Stimulated activated CD4-positive, alpha-beta T cell treated with anti-CD3 and anti-CD28 coated beads, Interleukin-1b, Interleukin-23, amount 100 ng/mL, for 24 hours (primary cell): Measurements from ENCODE around the gene FSD1.
A peak's percentile ranks its signal among the peaks of the same experiment; 100 is the strongest.

Experiments
- DNase-seq, 4 experiments: peaks; one replicate each; pipeline ENCODE4 v3.0.0-alpha.2; 2020; ENCODE audit warnings: low read depth in 4 of 4, low spot score in 1 of 4

Gene FSD1

GRCh38 chr19:4362101-4362828, 57.9 kb downstream of the FSD1 start:
- DNase-seq: no peak

- DNase-seq: no peak
Observed at GRCh38 chr19:4362831-4363545, 58.6 kb downstream of the FSD1 start.

GRCh38 chr19:4363571-4364304, 59.3 kb downstream of the FSD1 start:
- no peak for DNase-seq

GRCh38 chr19:4365341-4365740, 60.9 kb downstream of the FSD1 start:
- DNase-seq: no peak

GRCh38 chr19:4365791-4366665, 61.6 kb downstream of the FSD1 start:
- no peak for DNase-seq

GRCh38 chr19:4366666-4367335, 62.4 kb downstream of the FSD1 start:
- no peak for DNase-seq

GRCh38 chr19:4367336-4367723, 62.9 kb downstream of the FSD1 start:
- no peak for DNase-seq

- DNase-seq: no peak
Observed at GRCh38 chr19:4367781-4368127, 63.4 kb downstream of the FSD1 start.

GRCh38 chr19:4368128-4368820, 63.9 kb downstream of the FSD1 start:
- DNase-seq: no peak

- peak in 3 of 4 experiments; percentile 28 to 67 (median 37) for DNase-seq
Observed at GRCh38 chr19:4369109-4369887, 64.9 kb downstream of the FSD1 start.

- peak; percentile 52 to 73 (median 58) for DNase-seq
Observed at GRCh38 chr19:4369888-4370260, 65.5 kb downstream of the FSD1 start.

GRCh38 chr19:4370418-4371041, 66.1 kb downstream of the FSD1 start:
- no peak for DNase-seq

GRCh38 chr19:4371247-4372164, 67.1 kb downstream of the FSD1 start:
- no peak for DNase-seq

- no peak for DNase-seq
Observed at GRCh38 chr19:4372165-4373012, 68.0 kb downstream of the FSD1 start.

- DNase-seq: no peak
Observed at GRCh38 chr19:4373013-4373367, 68.6 kb downstream of the FSD1 start.
